ENCODE data around the gene PRL. TPM values are rescaled to one million over a fixed set of nuclear protein-coding genes. Genes with fewer than 3 reads are reported as not detected.

PRL gene
- total and polyA plus RNA-seq, 3 experiments from 2014 or later, result 0.21 TPM; not detected in 2

DNA sequence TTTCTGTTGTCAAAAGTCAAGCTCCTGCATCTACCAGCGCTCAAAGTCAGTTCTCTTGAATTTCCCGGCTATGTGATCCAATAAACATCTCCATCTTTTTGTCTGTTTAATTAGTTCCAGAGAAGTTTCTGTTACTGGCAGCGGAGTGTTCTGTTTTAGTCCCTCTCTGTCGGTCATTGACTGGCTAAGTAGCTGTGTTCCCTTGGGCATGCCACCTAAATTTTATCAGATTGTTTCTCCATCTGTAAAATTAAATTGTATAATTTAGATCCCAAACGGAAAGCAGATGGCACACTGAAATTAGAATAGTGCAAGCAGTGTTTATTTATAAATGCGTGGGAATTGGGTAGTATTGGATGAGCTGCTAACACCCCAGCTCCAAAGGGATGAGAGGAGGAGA, 29.7 kb upstream of the PRL start:
- ChIA-PET CTCF (no interaction called here), POLR2A (no interaction called here)
- no peaks in the 10 kb centered on the region for H3K27me3 ChIP-seq (ENCODE audit: insufficient read depth, low read length, poor library complexity, severe bottlenecking)
- no peak overlapping the region for H3K4me3 Mint-ChIP-seq
- H3K4me3 ChIP-seq (ENCODE audit: low read length), result no peak overlapping the region
- H3K27ac Mint-ChIP-seq, result no peak overlapping the region
- no peaks in the 10 kb centered on the region for H3K36me3 Mint-ChIP-seq
- H3K27me3 Mint-ChIP-seq, result no peaks in the 10 kb centered on the region
- no peaks in the 10 kb centered on the region for H3K4me1 Mint-ChIP-seq
- no peaks in the 10 kb centered on the region for H3K9me3 ChIP-seq (ENCODE audit: low read length)
- no peaks in the 10 kb centered on the region for H3K4me1 ChIP-seq (ENCODE audit: insufficient read depth, low read length)
- no peak for DNase-seq
- H3K27ac ChIP-seq (ENCODE audit: low read depth, low read length), result no peak overlapping the region
- peaks cover 0 to 18% (median 6%) of the 10 kb centered on the region in 5 donors for H3K9me3 Mint-ChIP-seq
- no peaks in the 10 kb centered on the region for H3K36me3 ChIP-seq (ENCODE audit: insufficient read depth, low read length)

DNA sequence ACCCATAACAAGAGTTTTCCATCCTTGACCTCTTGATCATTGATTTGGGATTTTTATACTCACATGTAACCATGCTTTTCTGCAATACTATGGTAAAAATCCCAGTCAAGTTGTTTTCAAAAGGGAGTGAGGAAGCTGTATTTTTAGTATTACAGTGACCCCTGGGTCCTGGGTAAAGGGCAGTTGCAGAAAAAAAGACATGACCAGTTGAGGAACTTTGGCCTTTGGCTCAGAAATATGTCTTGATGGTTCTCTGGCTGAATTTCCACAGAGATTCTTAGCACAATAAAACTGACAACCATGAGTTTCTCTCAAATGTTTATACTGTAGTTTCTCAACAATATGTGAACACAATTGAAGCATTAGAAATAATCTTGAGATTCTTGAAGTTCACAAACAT, 28.6 kb upstream of the PRL start:
- Mint-ChIP-seq H3K4me3 (no peak overlapping the region), H3K36me3 (no peaks in the 10 kb centered on the region), H3K9me3 (peaks cover 0 to 14% (median 4%) of the 10 kb centered on the region in 5 donors), H3K27ac (no peak overlapping the region), H3K4me1 (no peaks in the 10 kb centered on the region), H3K27me3 (no peaks in the 10 kb centered on the region)
- no peaks in the 10 kb centered on the region for H3K4me1 ChIP-seq (ENCODE audit: insufficient read depth, low read length)
- H3K4me3 ChIP-seq (ENCODE audit: low read length), result no peak overlapping the region
- POLR2A ChIA-PET, result no interaction called here
- CTCF ChIA-PET, result no interaction called here
- DNase-seq, result no peak
- H3K36me3 ChIP-seq (ENCODE audit: insufficient read depth, low read length), result no peaks in the 10 kb centered on the region
- H3K9me3 ChIP-seq (ENCODE audit: low read length), result no peaks in the 10 kb centered on the region
- no peak overlapping the region for H3K27ac ChIP-seq (ENCODE audit: low read depth, low read length)
- H3K27me3 ChIP-seq (ENCODE audit: insufficient read depth, low read length, poor library complexity, severe bottlenecking), result no peaks in the 10 kb centered on the region

DNA sequence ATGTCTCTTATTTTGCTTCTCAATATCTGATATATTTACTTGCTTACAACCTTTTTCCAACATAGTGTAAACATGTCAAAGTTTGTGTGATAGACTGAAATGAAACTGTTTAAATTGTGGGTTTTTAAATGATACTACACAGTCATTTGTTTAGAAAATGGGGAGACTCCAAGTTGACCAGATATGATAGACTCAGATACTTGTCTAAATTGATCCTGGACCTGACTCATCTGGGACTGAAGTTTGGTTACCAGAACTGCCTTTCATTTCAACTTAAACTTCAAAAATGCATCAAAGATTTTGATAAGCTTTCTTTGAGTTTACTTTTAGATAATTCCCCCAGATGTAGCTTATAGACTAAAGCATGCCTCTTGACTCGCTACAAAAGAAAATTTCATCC, 27.0 kb upstream of the PRL start:
- no peaks in the 10 kb centered on the region for H3K4me1 Mint-ChIP-seq
- H3K4me3 Mint-ChIP-seq, result no peak overlapping the region
- H3K36me3 ChIP-seq (ENCODE audit: insufficient read depth, low read length), result no peaks in the 10 kb centered on the region
- CTCF ChIA-PET, result no interaction called here
- no peak overlapping the region for H3K27ac ChIP-seq (ENCODE audit: low read depth, low read length)
- H3K9me3 Mint-ChIP-seq, result peaks cover 0 to 7% (median 2%) of the 10 kb centered on the region in 5 donors
- no peaks in the 10 kb centered on the region for H3K27me3 Mint-ChIP-seq
- no peak overlapping the region for H3K4me3 ChIP-seq (ENCODE audit: low read length)
- no peaks in the 10 kb centered on the region for H3K9me3 ChIP-seq (ENCODE audit: low read length)
- no peaks in the 10 kb centered on the region for H3K36me3 Mint-ChIP-seq
- POLR2A ChIA-PET, result no interaction called here
- H3K4me1 ChIP-seq (ENCODE audit: insufficient read depth, low read length), result no peaks in the 10 kb centered on the region
- no peak overlapping the region for H3K27ac Mint-ChIP-seq
- no peak for DNase-seq
- H3K27me3 ChIP-seq (ENCODE audit: insufficient read depth, low read length, poor library complexity, severe bottlenecking), result no peaks in the 10 kb centered on the region

DNA sequence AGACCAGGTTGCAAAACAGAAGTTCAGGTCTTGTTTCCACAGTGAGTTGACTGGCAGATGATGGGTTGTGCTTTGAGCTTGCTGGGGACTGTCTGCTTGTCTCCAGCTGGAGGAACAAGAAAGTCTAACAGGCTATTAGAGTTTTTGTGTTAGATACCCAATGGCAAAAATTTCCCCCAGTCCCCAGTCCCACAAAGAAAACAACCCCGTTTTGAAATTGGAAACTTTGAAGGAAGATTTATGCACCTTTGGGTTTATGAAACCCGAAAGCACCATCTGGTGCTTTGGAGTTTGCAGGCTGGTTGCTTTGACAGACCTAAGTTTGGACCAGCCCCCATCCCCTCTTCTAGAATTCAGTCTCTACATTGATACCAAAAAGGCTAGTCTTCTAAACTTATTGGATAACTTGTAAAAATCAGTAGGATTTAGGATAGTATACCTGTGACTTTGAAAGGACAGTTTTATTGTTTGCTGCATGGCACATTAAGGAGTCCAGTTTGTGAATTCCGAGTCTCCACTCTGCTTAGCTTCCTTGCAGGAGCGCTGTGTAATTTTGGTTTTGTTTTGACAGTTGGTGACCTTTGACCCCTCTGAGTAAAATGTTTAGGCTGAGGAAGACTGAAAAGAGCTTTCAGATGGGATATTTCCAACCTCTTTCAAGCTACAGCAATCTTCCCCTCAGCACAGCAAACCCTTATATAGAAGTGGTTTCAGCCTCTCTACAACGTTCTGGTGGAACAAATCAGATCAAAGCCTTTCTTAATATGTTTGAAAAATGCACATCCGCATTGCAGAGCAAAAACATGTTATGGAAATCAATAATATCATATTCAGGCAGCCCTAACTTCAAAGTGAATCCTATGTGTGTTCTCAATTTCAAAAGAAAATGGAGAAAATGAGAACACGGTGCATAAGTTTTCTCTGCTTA, 25.5 kb upstream of the PRL start:
- no peaks in the 10 kb centered on the region for H3K4me1 Mint-ChIP-seq
- Histone ChIP-seq H3K4me1 (ENCODE audit: insufficient read depth, low read length) (no peaks in the 10 kb centered on the region), H3K27me3 (ENCODE audit: insufficient read depth, low read length, poor library complexity, severe bottlenecking) (no peaks in the 10 kb centered on the region), H3K27ac (ENCODE audit: low read depth, low read length) (no peak overlapping the region), H3K4me3 (ENCODE audit: low read length) (no peak overlapping the region), H3K36me3 (ENCODE audit: insufficient read depth, low read length) (no peaks in the 10 kb centered on the region), H3K9me3 (ENCODE audit: low read length) (no peaks in the 10 kb centered on the region)
- DNase-seq, result no peak
- H3K9me3 Mint-ChIP-seq, result peaks cover 0 to 9% (median 0%) of the 10 kb centered on the region in 5 donors
- ChIA-PET POLR2A (no interaction called here), CTCF (no interaction called here)
- H3K4me3 Mint-ChIP-seq, result no peak overlapping the region
- no peaks in the 10 kb centered on the region for H3K27me3 Mint-ChIP-seq
- no peaks in the 10 kb centered on the region for H3K36me3 Mint-ChIP-seq
- H3K27ac Mint-ChIP-seq, result no peak overlapping the region

DNA sequence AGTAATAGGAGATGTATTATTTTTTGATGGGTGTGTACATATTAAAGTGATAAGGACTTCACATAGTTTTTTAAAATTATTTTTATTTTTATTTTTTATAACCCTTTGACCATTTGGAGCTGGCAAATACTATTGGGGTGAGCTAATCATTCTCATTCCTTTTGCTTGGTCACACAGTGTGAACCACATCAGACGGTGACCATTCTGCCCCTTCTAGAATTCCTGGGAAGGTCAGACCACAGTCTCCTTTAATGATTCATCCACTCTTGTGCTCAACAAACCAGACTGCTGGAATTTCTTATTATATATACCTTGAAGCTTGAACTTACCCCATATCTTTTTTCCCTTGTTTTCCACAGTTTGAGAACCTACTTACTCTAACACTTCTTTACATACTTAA, 23.9 kb upstream of the PRL start:
- Histone ChIP-seq H3K4me3 (ENCODE audit: low read length) (no peak overlapping the region), H3K9me3 (ENCODE audit: low read length) (no peaks in the 10 kb centered on the region), H3K4me1 (ENCODE audit: insufficient read depth, low read length) (no peaks in the 10 kb centered on the region), H3K36me3 (ENCODE audit: insufficient read depth, low read length) (no peaks in the 10 kb centered on the region), H3K27ac (ENCODE audit: low read depth, low read length) (no peak overlapping the region), H3K27me3 (ENCODE audit: insufficient read depth, low read length, poor library complexity, severe bottlenecking) (no peaks in the 10 kb centered on the region)
- ChIA-PET CTCF (no interaction called here), POLR2A (no interaction called here)
- no peak for DNase-seq
- H3K9me3 Mint-ChIP-seq, result peaks cover 0 to 15% (median 0%) of the 10 kb centered on the region in 5 donors
- H3K4me1 Mint-ChIP-seq, result no peaks in the 10 kb centered on the region
- no peak overlapping the region for H3K4me3 Mint-ChIP-seq
- H3K27ac Mint-ChIP-seq, result no peak overlapping the region
- no peaks in the 10 kb centered on the region for H3K36me3 Mint-ChIP-seq
- no peaks in the 10 kb centered on the region for H3K27me3 Mint-ChIP-seq

DNA sequence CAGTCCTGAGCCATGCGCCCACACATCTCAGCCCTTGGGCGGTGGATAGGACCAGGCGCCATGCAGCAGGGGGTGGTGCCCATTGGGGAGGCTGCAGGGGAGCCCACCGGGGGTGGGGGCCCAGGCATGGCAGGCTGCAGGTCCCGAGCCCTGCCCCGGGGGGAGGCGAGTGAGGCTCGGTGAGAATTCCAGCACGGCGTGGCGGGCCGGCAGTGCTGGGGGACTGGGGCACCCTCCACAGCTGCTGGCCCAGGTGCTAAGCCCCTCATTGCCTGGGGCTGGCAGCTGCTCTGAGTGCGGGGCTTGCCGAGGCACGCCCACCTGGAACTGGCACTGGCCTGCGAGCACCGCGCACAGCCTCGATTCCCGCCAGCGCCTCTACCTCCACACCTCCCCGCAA, 21.6 kb upstream of the PRL start:
- Histone ChIP-seq H3K27me3 (ENCODE audit: insufficient read depth, low read length, poor library complexity, severe bottlenecking) (no peaks in the 10 kb centered on the region), H3K27ac (ENCODE audit: low read depth, low read length) (no peak overlapping the region), H3K4me3 (ENCODE audit: low read length) (no peak overlapping the region), H3K9me3 (ENCODE audit: low read length) (no peaks in the 10 kb centered on the region), H3K36me3 (ENCODE audit: insufficient read depth, low read length) (no peaks in the 10 kb centered on the region), H3K4me1 (ENCODE audit: insufficient read depth, low read length) (no peaks in the 10 kb centered on the region)
- Mint-ChIP-seq H3K4me3 (no peak overlapping the region), H3K27ac (no peak overlapping the region), H3K4me1 (no peaks in the 10 kb centered on the region), H3K9me3 (peaks cover 5 to 20% (median 7%) of the 10 kb centered on the region in 5 donors), H3K36me3 (no peaks in the 10 kb centered on the region), H3K27me3 (no peaks in the 10 kb centered on the region)
- ChIA-PET CTCF (no interaction called here), POLR2A (no interaction called here)
- DNase-seq, result no peak

DNA sequence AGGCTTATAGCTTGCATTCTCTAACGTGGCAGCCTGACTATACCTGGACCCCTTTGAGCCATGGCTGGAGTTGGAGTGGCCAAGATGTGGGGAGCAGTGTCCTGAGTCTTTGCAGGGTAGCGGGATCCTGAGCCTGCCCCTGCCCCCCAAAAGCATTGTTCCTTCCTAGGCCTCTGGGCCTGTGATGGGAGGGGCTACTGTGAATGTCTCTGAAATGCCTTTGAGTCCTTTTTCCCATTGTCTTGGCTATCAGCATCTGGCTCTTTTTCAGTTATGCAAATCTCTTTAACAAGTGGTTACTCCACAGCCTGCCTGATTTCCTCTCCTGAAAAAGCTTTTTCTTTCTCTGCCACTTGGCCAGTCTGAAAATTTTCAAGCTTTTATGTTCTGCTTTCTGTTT, 17.0 kb upstream of the PRL start:
- DNase-seq, result no peak
- POLR2A ChIA-PET, result no interaction called here
- Histone ChIP-seq H3K27ac (ENCODE audit: low read depth, low read length) (no peak overlapping the region), H3K4me3 (ENCODE audit: low read length) (no peak overlapping the region), H3K27me3 (ENCODE audit: insufficient read depth, low read length, poor library complexity, severe bottlenecking) (no peaks in the 10 kb centered on the region), H3K9me3 (ENCODE audit: low read length) (no peaks in the 10 kb centered on the region), H3K4me1 (ENCODE audit: insufficient read depth, low read length) (no peaks in the 10 kb centered on the region), H3K36me3 (ENCODE audit: insufficient read depth, low read length) (no peaks in the 10 kb centered on the region)
- H3K9me3 Mint-ChIP-seq, result peaks cover 11 to 28% (median 15%) of the 10 kb centered on the region in 5 donors
- no peaks in the 10 kb centered on the region for H3K27me3 Mint-ChIP-seq
- no peaks in the 10 kb centered on the region for H3K4me1 Mint-ChIP-seq
- CTCF ChIA-PET, result no interaction called here
- no peak overlapping the region for H3K4me3 Mint-ChIP-seq
- H3K27ac Mint-ChIP-seq, result no peak overlapping the region
- H3K36me3 Mint-ChIP-seq, result no peaks in the 10 kb centered on the region

DNA sequence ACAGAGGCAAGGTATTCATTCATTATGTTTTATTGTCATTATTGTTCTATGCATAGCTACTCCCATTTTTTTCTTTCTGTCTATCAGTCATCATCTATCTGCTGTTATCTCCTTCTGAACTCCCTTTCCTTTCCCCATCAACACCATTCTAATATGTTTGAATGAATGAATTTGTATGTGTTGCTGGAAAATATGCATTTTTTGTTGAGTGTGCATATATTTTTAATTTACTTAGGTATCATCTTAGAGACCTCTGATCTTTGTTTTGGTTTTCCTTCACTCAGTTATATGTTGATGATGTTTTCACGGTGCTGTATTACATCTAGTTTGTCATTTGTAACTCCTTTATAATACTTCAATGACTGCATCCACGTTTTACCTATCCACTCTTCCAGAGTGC, 12.1 kb upstream of the PRL start:
- no peak overlapping the region for H3K4me3 Mint-ChIP-seq
- POLR2A ChIA-PET, result no interaction called here
- no peak for DNase-seq
- Histone ChIP-seq H3K4me1 (ENCODE audit: insufficient read depth, low read length) (no peaks in the 10 kb centered on the region), H3K4me3 (ENCODE audit: low read length) (no peak overlapping the region), H3K9me3 (ENCODE audit: low read length) (no peaks in the 10 kb centered on the region), H3K27me3 (ENCODE audit: insufficient read depth, low read length, poor library complexity, severe bottlenecking) (no peaks in the 10 kb centered on the region), H3K36me3 (ENCODE audit: insufficient read depth, low read length) (no peaks in the 10 kb centered on the region), H3K27ac (ENCODE audit: low read depth, low read length) (no peak overlapping the region)
- no peaks in the 10 kb centered on the region for H3K27me3 Mint-ChIP-seq
- H3K9me3 Mint-ChIP-seq, result peaks cover 6 to 24% (median 8%) of the 10 kb centered on the region in 5 donors
- H3K27ac Mint-ChIP-seq, result peak overlapping the region in 1 of 8 donors; percentile 2
- H3K4me1 Mint-ChIP-seq, result no peaks in the 10 kb centered on the region
- H3K36me3 Mint-ChIP-seq, result no peaks in the 10 kb centered on the region
- CTCF ChIA-PET, result no interaction called here
